OCI-LY3 (cell line): ENCODE results near the gene PCSK7.

Experiments
- EZH2phosphoT487 ChIP-seq: fragments of 200-600 bp; shearing (Covaris generic); IDR thresholded peaks from 2 replicates; pipeline ENCODE4 v1.6.1; 2018; ENCODE audit warnings: antibody characterized with exemption, mixed run types, low read depth
- TF ChIP-seq, protein P1 (sequence below): fragments of 200-600, 300-600 bp; sonication (generic); IDR thresholded peaks from 2 replicates; pipeline ENCODE4 v1.5.1; 2014; ENCODE audit warnings: antibody characterized with exemption, low read length, low read depth

DNA sequence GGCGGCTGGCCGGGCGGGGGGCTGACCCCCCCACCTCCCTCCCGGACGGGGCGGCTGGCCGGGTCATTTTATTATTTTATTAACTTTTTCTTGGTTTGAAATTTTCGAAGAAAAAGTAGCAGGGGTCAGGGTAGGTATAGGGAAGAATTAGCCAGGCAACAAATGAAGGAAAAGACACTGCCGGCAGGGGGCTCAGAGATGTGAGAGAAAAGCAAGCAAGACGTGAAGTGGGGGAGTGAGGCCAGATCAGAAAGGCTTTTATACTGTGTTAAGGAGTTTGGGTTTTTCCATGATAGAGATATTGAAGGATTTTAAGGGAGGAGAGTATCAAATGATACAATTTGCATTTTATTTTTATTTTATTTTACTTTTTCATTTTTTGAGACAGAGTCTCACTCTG lies 19.6 kb upstream of the PCSK7 start:
- TF ChIP-seq, protein P1, sequence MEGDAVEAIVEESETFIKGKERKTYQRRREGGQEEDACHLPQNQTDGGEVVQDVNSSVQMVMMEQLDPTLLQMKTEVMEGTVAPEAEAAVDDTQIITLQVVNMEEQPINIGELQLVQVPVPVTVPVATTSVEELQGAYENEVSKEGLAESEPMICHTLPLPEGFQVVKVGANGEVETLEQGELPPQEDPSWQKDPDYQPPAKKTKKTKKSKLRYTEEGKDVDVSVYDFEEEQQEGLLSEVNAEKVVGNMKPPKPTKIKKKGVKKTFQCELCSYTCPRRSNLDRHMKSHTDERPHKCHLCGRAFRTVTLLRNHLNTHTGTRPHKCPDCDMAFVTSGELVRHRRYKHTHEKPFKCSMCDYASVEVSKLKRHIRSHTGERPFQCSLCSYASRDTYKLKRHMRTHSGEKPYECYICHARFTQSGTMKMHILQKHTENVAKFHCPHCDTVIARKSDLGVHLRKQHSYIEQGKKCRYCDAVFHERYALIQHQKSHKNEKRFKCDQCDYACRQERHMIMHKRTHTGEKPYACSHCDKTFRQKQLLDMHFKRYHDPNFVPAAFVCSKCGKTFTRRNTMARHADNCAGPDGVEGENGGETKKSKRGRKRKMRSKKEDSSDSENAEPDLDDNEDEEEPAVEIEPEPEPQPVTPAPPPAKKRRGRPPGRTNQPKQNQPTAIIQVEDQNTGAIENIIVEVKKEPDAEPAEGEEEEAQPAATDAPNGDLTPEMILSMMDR: no peak
- TF ChIP-seq EZH2phosphoT487: no peak
